Keratinocyte (primary cell): ENCODE results near the gene POLD2. TPM values are rescaled to one million over a fixed set of nuclear protein-coding genes. Genes with fewer than 3 reads are reported as not detected.

ENCODE experiments used
- DNase-seq: peaks from one replicate; pipeline ENCODE4 v3.0.0-alpha.2; 2011; ENCODE audit warnings: low read depth, missing footprints, low spot score
- FAIRE-seq: peaks from 2 replicates; lab custom pipeline; 2011; peaks lifted over from hg19 to GRCh38; lab: Jason Lieb, UNC
- H2AFZ ChIP-seq: 2 replicates; pipeline ENCODE4 v1.6.0; 2012; ENCODE audit warnings: low read length, control low read depth, inconsistent platforms; ENCODE audit not compliant: control insufficient read depth
- H3K27ac ChIP-seq: 2 replicates; pipeline ENCODE4 v1.5.1; 2011; ENCODE audit warnings: low read length; ENCODE audit not compliant: control insufficient read depth, insufficient read depth
- H3K27me3 ChIP-seq: 3 replicates; pipeline ENCODE4 v1.6.0; 2011; ENCODE audit warnings: low read length; ENCODE audit not compliant: control insufficient read depth, insufficient read depth; ENCODE audit errors: extremely low read depth
- H3K36me3 ChIP-seq, 2 experiments: 2 replicates in 1 of 2; 3 replicates in 1 of 2; pipeline ENCODE4 v1.5.1; 2011; ENCODE audit warnings: low read length in 2 of 2, mild to moderate bottlenecking in 1 of 2; ENCODE audit not compliant: control insufficient read depth in 2 of 2, insufficient read depth in 2 of 2; ENCODE audit errors: extremely low read depth in 1 of 2
- H3K4me1 ChIP-seq: 3 replicates; pipeline ENCODE4 v1.5.1; 2011; ENCODE audit warnings: low read length; ENCODE audit not compliant: control insufficient read depth, insufficient read depth; ENCODE audit errors: extremely low read depth
- H3K4me2 ChIP-seq: 3 replicates; pipeline ENCODE4 v1.6.0; 2011; ENCODE audit warnings: low read depth, low read length; ENCODE audit not compliant: control insufficient read depth, insufficient read depth; ENCODE audit errors: extremely low read depth
- H3K4me3 ChIP-seq, 3 experiments: fragments of 200-600 bp in 1 of 3; sonication (generic) in 1 of 3; 2 replicates in 2 of 3; 3 replicates in 1 of 3; pipeline ENCODE4 v1.5.1; 2011 to 2016; ENCODE audit warnings: low read length in 3 of 3, mild to moderate bottlenecking in 3 of 3, control low read depth in 2 of 3, inconsistent platforms in 1 of 3, low read depth in 1 of 3, mixed read lengths in 1 of 3, mixed run types in 1 of 3, moderate library complexity in 1 of 3; ENCODE audit not compliant: control insufficient read depth in 2 of 3, insufficient read depth in 2 of 3; ENCODE audit errors: extremely low read depth in 1 of 3
- H3K79me2 ChIP-seq: 2 replicates; pipeline ENCODE4 v1.6.0; 2012; ENCODE audit warnings: low read length; ENCODE audit not compliant: control insufficient read depth, insufficient read depth
- H3K9ac ChIP-seq: 3 replicates; pipeline ENCODE4 v1.6.0; 2011; ENCODE audit warnings: low read length; ENCODE audit not compliant: control insufficient read depth, insufficient read depth; ENCODE audit errors: extremely low read depth
- H3K9me1 ChIP-seq: 3 replicates; pipeline ENCODE4 v1.6.0; 2011; ENCODE audit warnings: low read length; ENCODE audit not compliant: control insufficient read depth, insufficient read depth; ENCODE audit errors: extremely low read depth
- H3K9me3 ChIP-seq: 2 replicates; pipeline ENCODE4 v1.5.1; 2012; ENCODE audit warnings: low read depth, low read length; ENCODE audit not compliant: control insufficient read depth
- H4K20me1 ChIP-seq: 3 replicates; pipeline ENCODE4 v1.6.0; 2011; ENCODE audit warnings: low read length; ENCODE audit not compliant: control insufficient read depth, insufficient read depth; ENCODE audit errors: extremely low read depth
- EZH2 ChIP-seq: IDR thresholded peaks from one replicate; pipeline ENCODE4 v1.6.1; 2012; ENCODE audit warnings: inconsistent platforms, mild to moderate bottlenecking, low read length, moderate library complexity
- dilution Hi-C: fragments of 300-500 bp; cut with MboI; formaldehyde crosslinking; loops from one replicate; pipeline ENCODE4 v1.7.0; 2020; ENCODE audit warnings: low sequenced_read_pairs; ENCODE audit not compliant: extremely low pct_ligation_motif_present
- polyA plus RNA-seq, 5 experiments: library from polyadenylated mRNA; depleted of rRNA in 3 of 5; stranded (reverse) in 3 of 5; stranded (forward) in 1 of 5; unstranded in 1 of 5; fragments of >200 nt; gene quantifications; 1 replicate in 1 of 5; 2 replicates in 3 of 5; 3 replicates in 1 of 5; pipeline versions ENCODE4 v1.2.1 to v1.2.3, GENCODE V29; 2011 to 2012; ENCODE audit warnings: missing spikeins in 2 of 5, low read depth in 1 of 5, low replicate concordance in 1 of 5
- TF ChIP-seq, protein P1 (sequence below), 3 experiments: IDR thresholded peaks in 1 of 3; conservative IDR thresholded peaks in 1 of 3; optimal IDR thresholded peaks in 1 of 3; 2 replicates in 2 of 3; 3 replicates in 1 of 3; pipeline versions ENCODE3 to v1.5.1; 2011; ENCODE audit warnings: low read length in 3 of 3, mild to moderate bottlenecking in 3 of 3, moderate library complexity in 2 of 3, control low read depth in 1 of 3, inconsistent platforms in 1 of 3; ENCODE audit not compliant: insufficient read depth in 2 of 3; ENCODE audit errors: extremely low read depth in 1 of 3

POLD2 gene
- polyA plus RNA-seq, 1 donor (not counting 4 experiments of a cell fraction or from before 2014, with no cell fraction given), result 158 TPM

DNA sequence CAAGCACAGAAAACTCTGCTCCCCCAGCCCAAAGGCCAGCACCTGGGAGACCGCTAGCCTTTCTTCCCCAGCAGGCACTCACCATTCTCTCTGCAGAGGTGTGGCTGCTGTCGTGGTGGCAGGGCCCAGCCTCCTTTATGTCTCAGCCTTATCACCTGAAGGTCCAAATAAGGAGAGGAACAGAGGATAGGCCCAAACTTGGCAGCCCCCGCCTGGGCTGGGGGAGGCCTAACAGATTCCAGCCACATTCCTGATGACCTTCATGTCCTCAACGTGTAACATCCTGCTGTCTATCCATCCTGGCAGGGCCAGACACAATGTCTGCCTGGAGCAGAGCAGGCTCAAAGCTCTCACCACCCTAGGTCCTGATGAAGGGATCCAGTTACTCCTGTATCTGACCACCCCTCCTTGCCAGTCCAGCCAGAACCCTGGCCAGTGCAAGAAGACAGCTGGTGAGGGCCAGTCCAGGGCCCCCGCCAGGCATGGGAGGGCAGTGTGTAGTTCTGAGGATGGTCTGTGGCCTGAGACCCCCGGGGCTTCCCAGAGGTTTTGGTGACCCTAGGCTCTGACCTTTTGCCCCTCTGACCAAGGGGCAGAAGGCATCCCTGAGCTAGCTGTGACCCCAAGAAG lies 18.0 kb upstream of the POLD2 start, which contains the start of gene MYL7:
Gene MYL7 (minus strand): TSS at position 112 of the 630 bp plus-strand sequence. CDS start 27 bp downstream, at position 85.
- no peak within 1 kb of the TSS for H3K4me2 ChIP-seq

DNA sequence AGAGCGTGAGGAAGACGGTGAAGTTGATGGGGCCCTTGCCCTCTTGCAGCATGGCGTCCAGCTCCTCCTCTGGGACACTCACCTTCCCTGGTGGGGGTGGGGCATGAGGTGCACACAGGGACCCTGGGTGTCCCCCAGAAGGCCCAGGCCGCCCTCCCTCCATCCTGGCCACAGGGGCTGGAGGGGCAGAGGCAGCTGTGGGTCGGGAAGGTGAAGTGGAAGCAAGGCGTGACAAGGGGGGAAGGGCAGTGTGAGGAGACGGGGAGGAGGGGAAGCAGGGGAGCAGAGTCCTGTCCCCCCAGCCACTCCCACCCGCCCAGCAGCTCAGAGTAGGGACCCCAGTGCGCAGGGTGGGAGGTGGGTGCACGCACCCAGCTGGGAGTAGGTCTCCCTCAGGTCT lies 17.0 kb upstream of the POLD2 start:
- H3K27me3 ChIP-seq, result peaks cover 16% of the 10 kb centered on the region
- no peaks in the 10 kb centered on the region for H3K9me3 ChIP-seq
- H3K27ac ChIP-seq, result no peak overlapping the region
- no peak overlapping the region for H3K4me3 ChIP-seq
- TF ChIP-seq, protein P1, sequence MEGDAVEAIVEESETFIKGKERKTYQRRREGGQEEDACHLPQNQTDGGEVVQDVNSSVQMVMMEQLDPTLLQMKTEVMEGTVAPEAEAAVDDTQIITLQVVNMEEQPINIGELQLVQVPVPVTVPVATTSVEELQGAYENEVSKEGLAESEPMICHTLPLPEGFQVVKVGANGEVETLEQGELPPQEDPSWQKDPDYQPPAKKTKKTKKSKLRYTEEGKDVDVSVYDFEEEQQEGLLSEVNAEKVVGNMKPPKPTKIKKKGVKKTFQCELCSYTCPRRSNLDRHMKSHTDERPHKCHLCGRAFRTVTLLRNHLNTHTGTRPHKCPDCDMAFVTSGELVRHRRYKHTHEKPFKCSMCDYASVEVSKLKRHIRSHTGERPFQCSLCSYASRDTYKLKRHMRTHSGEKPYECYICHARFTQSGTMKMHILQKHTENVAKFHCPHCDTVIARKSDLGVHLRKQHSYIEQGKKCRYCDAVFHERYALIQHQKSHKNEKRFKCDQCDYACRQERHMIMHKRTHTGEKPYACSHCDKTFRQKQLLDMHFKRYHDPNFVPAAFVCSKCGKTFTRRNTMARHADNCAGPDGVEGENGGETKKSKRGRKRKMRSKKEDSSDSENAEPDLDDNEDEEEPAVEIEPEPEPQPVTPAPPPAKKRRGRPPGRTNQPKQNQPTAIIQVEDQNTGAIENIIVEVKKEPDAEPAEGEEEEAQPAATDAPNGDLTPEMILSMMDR (optimal IDR thresholded peaks at IDR 0.05 in 1 of 3, IDR thresholded peaks at IDR 0.05 in 1 of 3, conservative IDR thresholded peaks at IDR 0.05 in 1 of 3; ENCODE audit: extremely low read depth in 1 of 3, insufficient read depth in 2 of 3, low read length in 3 of 3), result no peak
- no peak for TF ChIP-seq EZH2
- no peaks in the 10 kb centered on the region for H3K9me1 ChIP-seq
- no peaks in the 10 kb centered on the region for H3K4me1 ChIP-seq
- no peaks in the 10 kb centered on the region for H3K36me3 ChIP-seq
- no peaks in the 10 kb centered on the region for H3K79me2 ChIP-seq
- H3K4me2 ChIP-seq, result no peak overlapping the region
- DNase-seq (no peak), FAIRE-seq (no peak)
- dilution Hi-C loops, result no loop called here
- H2AFZ ChIP-seq, result no peak overlapping the region
- H4K20me1 ChIP-seq, result no peaks in the 10 kb centered on the region
- no peak overlapping the region for H3K9ac ChIP-seq

More for the DNA sequence above, 18.0 kb upstream of the POLD2 start, which contains the start of gene MYL7:
- Histone ChIP-seq H3K27me3 (peaks cover 22% of the 10 kb centered on the region), H3K36me3 (no peaks in the 10 kb centered on the region), H3K9me3 (no peaks in the 10 kb centered on the region), H3K27ac (no peak within 1 kb of the TSS), H4K20me1 (no peaks in the 10 kb centered on the region), H3K9ac (no peak within 1 kb of the TSS), H3K9me1 (no peaks in the 10 kb centered on the region), H2AFZ (no peak within 1 kb of the TSS), H3K4me3 (no peak within 1 kb of the TSS), H3K79me2 (no peaks in the 10 kb centered on the region), H3K4me1 (peaks cover 3% of the 10 kb centered on the region)
- FAIRE-seq (no peak), DNase-seq (no peak)
- TF ChIP-seq EZH2, result no peak
- TF ChIP-seq, protein P1 (optimal IDR thresholded peaks at IDR 0.05 in 1 of 3, IDR thresholded peaks at IDR 0.05 in 1 of 3, conservative IDR thresholded peaks at IDR 0.05 in 1 of 3; ENCODE audit: extremely low read depth in 1 of 3, insufficient read depth in 2 of 3, low read length in 3 of 3), result no peak
- dilution Hi-C loops, result no loop called here
